Measurements from ENCODE around the gene ASRGL1.

The ASRGL1 gene

GRCh38 chr11:62419314-62419929 lies 82.2 kb downstream of the ASRGL1 start:
- no peak for DNase-seq

GRCh38 chr11:62419943-62420342 lies 82.7 kb downstream of the ASRGL1 start:
- no peak for DNase-seq

GRCh38 chr11:62420882-62421281 lies 83.6 kb downstream of the ASRGL1 start:
- no peak for DNase-seq

- DNase-seq, result no peak
These were observed 84.7 kb downstream of the ASRGL1 start for GRCh38 chr11:62421996-62422395.

GRCh38 chr11:62423012-62423411 lies 85.8 kb downstream of the ASRGL1 start:
- DNase-seq, result no peak

- DNase-seq, result no peak
These were observed 90.5 kb downstream of the ASRGL1 start for GRCh38 chr11:62427630-62428233.

- DNase-seq, result no peak
These were observed 91.8 kb downstream of the ASRGL1 start for GRCh38 chr11:62428871-62429560.

- DNase-seq, result no peak
These were observed 93.2 kb downstream of the ASRGL1 start for GRCh38 chr11:62430425-62430824.

- no peak for DNase-seq
These were observed 94.1 kb downstream of the ASRGL1 start for GRCh38 chr11:62431171-62431901.

- no peak for DNase-seq
These were observed 95.4 kb downstream of the ASRGL1 start for GRCh38 chr11:62432695-62433094.

GRCh38 chr11:62433141-62433903 lies 96.1 kb downstream of the ASRGL1 start:
- peak; percentile 46 for DNase-seq

- no peak for DNase-seq
These were observed 96.6 kb downstream of the ASRGL1 start for GRCh38 chr11:62433904-62434276.

GRCh38 chr11:62435846-62436660 lies 98.8 kb downstream of the ASRGL1 start:
- DNase-seq, result no peak

GRCh38 chr11:62437616-62438015 lies 100.4 kb downstream of the ASRGL1 start:
- DNase-seq, result no peak

GRCh38 chr11:62438641-62439040 lies 101.4 kb downstream of the ASRGL1 start:
- no peak for DNase-seq

- DNase-seq, result no peak
These were observed 102.7 kb downstream of the ASRGL1 start for GRCh38 chr11:62439785-62440602.
